Body of pancreas (tissue), 4 donors: ENCODE measurements around the gene MAEA.

Experiments
- POLR2A ChIP-seq, 3 donors: fragments of 450-650 bp; IDR thresholded peaks; one replicate each; pipeline ENCODE4 v1.6.1; 2016; ENCODE audit warnings: antibody characterized with exemption in 3 of 3, mild to moderate bottlenecking in 2 of 3
- TF ChIP-seq, protein P1 (sequence below), 7 experiments: fragments of 450-650 bp in 4 of 7; fragments of 200-600 bp in 3 of 7; sonication (generic) in 3 of 7; IDR thresholded peaks; one replicate each; pipeline ENCODE4 v1.5.1; 2016 to 2019; ENCODE audit warnings: antibody characterized with exemption in 7 of 7

DNA sequence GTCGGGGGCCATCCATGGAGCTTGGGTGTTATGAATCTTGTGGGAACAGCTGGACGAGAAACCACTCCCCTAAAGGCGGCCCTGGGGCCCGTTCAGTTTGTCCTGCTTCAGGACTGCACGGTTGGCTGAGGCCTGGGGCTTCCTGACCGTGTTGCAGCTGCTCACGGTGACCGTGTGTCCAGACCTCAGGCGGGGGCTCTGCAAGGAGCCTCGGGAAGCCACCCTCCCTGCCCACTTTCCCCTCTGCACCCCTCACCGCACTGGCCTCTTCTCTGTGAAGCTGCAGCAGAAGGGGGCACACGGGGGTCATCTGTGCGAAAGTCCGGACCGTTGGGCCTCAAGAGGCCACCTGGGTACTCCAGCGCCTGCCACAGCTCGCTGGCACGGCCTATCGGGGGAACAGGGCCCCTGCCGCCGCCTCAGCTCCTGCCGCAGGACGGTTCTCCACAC, 86.7 kb downstream of the MAEA start:
- TF ChIP-seq, protein P1, sequence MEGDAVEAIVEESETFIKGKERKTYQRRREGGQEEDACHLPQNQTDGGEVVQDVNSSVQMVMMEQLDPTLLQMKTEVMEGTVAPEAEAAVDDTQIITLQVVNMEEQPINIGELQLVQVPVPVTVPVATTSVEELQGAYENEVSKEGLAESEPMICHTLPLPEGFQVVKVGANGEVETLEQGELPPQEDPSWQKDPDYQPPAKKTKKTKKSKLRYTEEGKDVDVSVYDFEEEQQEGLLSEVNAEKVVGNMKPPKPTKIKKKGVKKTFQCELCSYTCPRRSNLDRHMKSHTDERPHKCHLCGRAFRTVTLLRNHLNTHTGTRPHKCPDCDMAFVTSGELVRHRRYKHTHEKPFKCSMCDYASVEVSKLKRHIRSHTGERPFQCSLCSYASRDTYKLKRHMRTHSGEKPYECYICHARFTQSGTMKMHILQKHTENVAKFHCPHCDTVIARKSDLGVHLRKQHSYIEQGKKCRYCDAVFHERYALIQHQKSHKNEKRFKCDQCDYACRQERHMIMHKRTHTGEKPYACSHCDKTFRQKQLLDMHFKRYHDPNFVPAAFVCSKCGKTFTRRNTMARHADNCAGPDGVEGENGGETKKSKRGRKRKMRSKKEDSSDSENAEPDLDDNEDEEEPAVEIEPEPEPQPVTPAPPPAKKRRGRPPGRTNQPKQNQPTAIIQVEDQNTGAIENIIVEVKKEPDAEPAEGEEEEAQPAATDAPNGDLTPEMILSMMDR (IDR thresholded peaks at IDR 0.05): no peak
- no peak for TF ChIP-seq POLR2A (IDR thresholded peaks at IDR 0.05)
